Mucosa of rectum (tissue), 2 donors: Measurements from ENCODE around the gene CIAO2A.
"Not testable (repeated sequence)": the region's sequence is repeated elsewhere in the genome, so short reads cannot be mapped to it uniquely, and the experiment has no call there.

Source experiments
- H3K27ac ChIP-seq, 2 donors: one replicate each; pipeline ENCODE4 v1.7.0; 2013; ENCODE audit warnings: inconsistent platforms in 2 of 2, low read depth in 2 of 2, low read length in 2 of 2
- H3K27me3 ChIP-seq, 2 donors: one replicate each; pipeline ENCODE4 v1.7.0; 2013; ENCODE audit warnings: low read length in 2 of 2; ENCODE audit not compliant: control insufficient read depth in 2 of 2, insufficient read depth in 2 of 2
- H3K36me3 ChIP-seq, 2 donors: one replicate each; pipeline ENCODE4 v1.7.0; 2013; ENCODE audit warnings: low read length in 2 of 2; ENCODE audit not compliant: control insufficient read depth in 2 of 2, insufficient read depth in 2 of 2
- H3K4me1 ChIP-seq, 2 donors: one replicate each; pipeline ENCODE4 v1.7.0; 2013; ENCODE audit warnings: low read length in 2 of 2, mild to moderate bottlenecking in 1 of 2; ENCODE audit not compliant: control insufficient read depth in 2 of 2, insufficient read depth in 2 of 2
- H3K4me3 ChIP-seq, 2 donors: one replicate each; pipeline ENCODE4 v1.7.0; 2013; ENCODE audit warnings: low read length in 2 of 2
- H3K9ac ChIP-seq, 2 donors: one replicate each; pipeline ENCODE4 v1.7.0; 2013; ENCODE audit warnings: low read length in 2 of 2, low read depth in 1 of 2, mild to moderate bottlenecking in 1 of 2
- H3K9me3 ChIP-seq, 2 donors: one replicate each; pipeline ENCODE4 v1.7.0; 2013; ENCODE audit warnings: low read length in 2 of 2; ENCODE audit not compliant: control insufficient read depth in 2 of 2
- donor health status: healthy.
- donor health status: Normal muscosa, but diverticular disease.

Gene CIAO2A

DNA sequence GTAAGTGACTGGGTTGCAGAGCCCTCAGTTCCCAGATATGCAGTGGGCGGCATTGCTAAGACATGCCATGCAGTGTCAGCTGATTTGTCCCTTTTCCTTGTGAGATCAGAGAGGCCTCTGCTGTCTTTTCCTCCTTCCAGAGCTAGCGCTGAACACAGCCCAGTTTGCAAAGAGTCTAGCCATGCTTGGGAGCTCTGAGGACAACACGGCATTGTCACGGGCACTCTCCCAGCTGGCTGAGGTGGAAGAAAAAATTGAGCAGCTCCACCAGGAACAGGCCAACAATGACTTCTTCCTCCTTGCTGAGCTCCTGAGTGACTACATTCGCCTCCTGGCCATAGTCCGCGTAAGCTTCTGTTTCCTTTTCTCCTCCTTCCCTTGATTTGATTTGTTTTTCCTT, 37.9 kb upstream of the CIAO2A start:
- H3K27me3 ChIP-seq, result no peaks in the 10 kb centered on the region
- H3K4me1 ChIP-seq, result no peaks in the 10 kb centered on the region
- H3K27ac ChIP-seq, result no peak overlapping the region
- H3K9ac ChIP-seq, result no peak overlapping the region
- peaks cover 80 to 87% of the 10 kb centered on the region in 2 donors for H3K36me3 ChIP-seq
- no peaks in the 10 kb centered on the region for H3K9me3 ChIP-seq
- H3K4me3 ChIP-seq, result no peak overlapping the region

DNA sequence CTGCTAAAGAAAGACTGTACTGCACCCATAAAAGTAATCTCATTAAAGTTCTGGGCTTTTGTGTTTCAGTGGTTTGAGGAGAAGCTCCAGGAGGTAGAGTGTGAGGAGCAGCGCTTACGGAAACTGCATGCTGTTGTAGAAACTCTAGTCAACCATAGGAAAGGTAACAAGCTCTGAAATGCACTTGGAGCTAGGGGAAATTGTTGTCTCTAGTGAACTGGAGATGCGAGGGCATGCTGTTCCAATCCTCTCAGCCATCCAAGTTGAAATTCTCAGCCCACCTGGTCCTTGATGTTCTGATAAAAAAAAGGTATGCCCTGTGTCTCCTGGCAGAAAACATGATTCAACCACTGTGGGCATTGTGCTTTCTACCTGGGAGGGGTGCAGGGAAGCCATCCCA, 36.5 kb upstream of the CIAO2A start:
- H3K4me1 ChIP-seq, result no peaks in the 10 kb centered on the region
- no peaks in the 10 kb centered on the region for H3K9me3 ChIP-seq
- H3K4me3 ChIP-seq, result no peak overlapping the region
- H3K36me3 ChIP-seq, result peaks cover 79 to 85% of the 10 kb centered on the region in 2 donors
- no peaks in the 10 kb centered on the region for H3K27me3 ChIP-seq
- no peak overlapping the region for H3K9ac ChIP-seq
- no peak overlapping the region for H3K27ac ChIP-seq

DNA sequence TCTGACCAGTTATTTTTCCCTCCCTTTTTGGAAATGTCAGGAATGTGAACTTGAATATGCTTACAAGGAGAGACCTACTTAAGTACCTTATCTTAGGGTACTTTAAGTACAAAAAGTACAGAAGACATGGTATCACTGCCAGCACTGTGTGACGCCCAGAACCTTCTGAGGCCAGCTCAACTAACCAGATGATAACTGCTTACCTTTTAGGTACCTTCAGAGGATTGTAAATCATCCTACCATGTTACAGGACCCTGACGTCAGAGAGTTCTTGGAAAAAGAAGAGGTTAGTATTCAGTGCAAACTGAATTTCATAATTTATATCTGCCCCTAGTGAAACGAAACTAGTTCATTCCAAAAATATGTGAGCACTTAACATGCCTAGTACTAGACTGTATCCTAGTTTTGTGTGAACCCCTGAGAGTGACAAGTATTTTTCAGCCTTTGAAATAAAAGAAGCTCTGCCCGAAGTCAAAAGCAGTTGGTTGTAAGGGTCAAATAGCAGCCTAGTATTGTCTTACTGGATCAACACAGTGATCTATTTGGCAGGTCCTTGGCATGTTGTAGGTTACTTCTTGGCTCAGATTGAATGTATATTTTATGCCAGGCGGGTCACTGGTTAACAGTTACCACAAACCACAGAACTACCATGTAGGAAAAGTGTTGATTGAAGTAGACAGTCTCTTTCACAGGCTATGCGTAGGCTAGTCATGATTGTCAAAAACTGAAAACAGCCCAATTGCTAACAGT, 34.1 kb upstream of the CIAO2A start:
- Histone ChIP-seq H3K36me3 (peaks cover 82 to 83% of the 10 kb centered on the region in 2 donors), H3K4me3 (no peak overlapping the region), H3K9ac (no peak overlapping the region), H3K27ac (no peak overlapping the region), H3K9me3 (no peaks in the 10 kb centered on the region), H3K27me3 (no peaks in the 10 kb centered on the region), H3K4me1 (no peaks in the 10 kb centered on the region)

- Histone ChIP-seq H3K27ac (no peak overlapping the region), H3K4me3 (no peak overlapping the region), H3K4me1 (no peaks in the 10 kb centered on the region), H3K36me3 (peaks cover 74 to 80% of the 10 kb centered on the region in 2 donors), H3K27me3 (no peaks in the 10 kb centered on the region), H3K9me3 (no peaks in the 10 kb centered on the region), H3K9ac (no peak overlapping the region)
Measured at GRCh38 chr15:64125978-64126377, 32.3 kb upstream of the CIAO2A start.

- no peak overlapping the region for H3K4me3 ChIP-seq
Measured at GRCh38 chr15:64122936-64123351, 29.3 kb upstream of the CIAO2A start.

GRCh38 chr15:64122444-64122843, 28.8 kb upstream of the CIAO2A start:
- Histone ChIP-seq H3K27ac (no peak overlapping the region), H3K27me3 (no peaks in the 10 kb centered on the region), H3K9me3 (no peaks in the 10 kb centered on the region), H3K4me3 (no peak overlapping the region), H3K36me3 (peaks cover 62 to 75% of the 10 kb centered on the region in 2 donors), H3K4me1 (peaks cover 0 to 3% of the 10 kb centered on the region in 2 donors), H3K9ac (no peak overlapping the region)

More at GRCh38 chr15:64122936-64123351, 29.3 kb upstream of the CIAO2A start:
- Histone ChIP-seq H3K9me3 (no peaks in the 10 kb centered on the region), H3K9ac (no peak overlapping the region), H3K4me1 (peaks cover 0 to 2% of the 10 kb centered on the region in 2 donors), H3K27ac (no peak overlapping the region), H3K36me3 (peaks cover 64 to 75% of the 10 kb centered on the region in 2 donors), H3K27me3 (no peaks in the 10 kb centered on the region)

- no peak overlapping the region for H3K4me3 ChIP-seq
- no peak overlapping the region for H3K27ac ChIP-seq
- no peak overlapping the region for H3K9ac ChIP-seq
- peaks cover 0 to 3% of the 10 kb centered on the region in 2 donors for H3K4me1 ChIP-seq
- H3K27me3 ChIP-seq, result no peaks in the 10 kb centered on the region
- no peaks in the 10 kb centered on the region for H3K9me3 ChIP-seq
- H3K36me3 ChIP-seq, result peaks cover 57 to 69% of the 10 kb centered on the region in 2 donors
Measured at GRCh38 chr15:64121614-64122013, 28.0 kb upstream of the CIAO2A start.

DNA sequence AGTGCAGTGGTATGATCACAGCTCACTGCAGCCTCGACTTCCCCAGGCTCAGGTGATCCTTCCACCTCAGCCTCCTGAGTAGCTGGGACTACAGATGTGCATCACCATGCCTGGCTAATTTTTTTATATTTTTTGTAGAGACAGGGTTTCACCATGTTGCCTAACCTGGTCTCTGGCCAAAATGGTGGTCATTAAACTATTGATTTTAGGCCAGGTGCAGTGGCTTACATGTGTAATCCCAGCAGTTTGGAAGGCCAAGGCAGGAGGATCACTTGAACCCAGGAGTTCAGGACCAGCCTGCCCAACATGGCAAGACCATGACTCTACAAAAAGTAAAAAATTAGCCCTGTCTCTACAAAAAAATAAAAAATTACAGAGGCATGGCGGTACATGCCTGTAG, 26.7 kb upstream of the CIAO2A start:
- not testable (repeated sequence) for H3K27ac ChIP-seq, H3K27me3 ChIP-seq, H3K4me3 ChIP-seq, H3K9me3 ChIP-seq, H3K9ac ChIP-seq, H3K4me1 ChIP-seq
- H3K36me3 ChIP-seq, result peaks cover 61 to 70% of the 10 kb centered on the region in 2 donors

GRCh38 chr15:64117759-64118487, 24.3 kb upstream of the CIAO2A start:
- Histone ChIP-seq H3K9me3 (no peaks in the 10 kb centered on the region), H3K27ac (no peak overlapping the region), H3K4me1 (peaks cover 0 to 3% of the 10 kb centered on the region in 2 donors), H3K36me3 (peaks cover 63 to 70% of the 10 kb centered on the region in 2 donors), H3K4me3 (no peak overlapping the region), H3K27me3 (no peaks in the 10 kb centered on the region), H3K9ac (no peak overlapping the region)

- H3K4me3 ChIP-seq, result no peak overlapping the region
- H3K4me1 ChIP-seq, result peaks cover 0 to under 1% of the 10 kb centered on the region in 2 donors
- no peak overlapping the region for H3K27ac ChIP-seq
- peaks cover 33 to 37% of the 10 kb centered on the region in 2 donors for H3K36me3 ChIP-seq
- H3K9ac ChIP-seq, result no peak overlapping the region
- H3K27me3 ChIP-seq, result no peaks in the 10 kb centered on the region
- H3K9me3 ChIP-seq, result no peaks in the 10 kb centered on the region
Measured at GRCh38 chr15:64112904-64113303, 19.3 kb upstream of the CIAO2A start.
